NCI-H524 treated with DMSO at 0.1 percent for 48 hours (cell line): ENCODE measurements around the gene OGT.
"Not testable (repeated sequence)": the region's sequence is repeated elsewhere in the genome, so short reads cannot be mapped to it uniquely, and the experiment has no call there.

ENCODE experiments used
- DNase-seq: peaks from one replicate; lab custom pipeline; 2025; lab: John Stamatoyannopoulos, UW

OGT gene

DNA sequence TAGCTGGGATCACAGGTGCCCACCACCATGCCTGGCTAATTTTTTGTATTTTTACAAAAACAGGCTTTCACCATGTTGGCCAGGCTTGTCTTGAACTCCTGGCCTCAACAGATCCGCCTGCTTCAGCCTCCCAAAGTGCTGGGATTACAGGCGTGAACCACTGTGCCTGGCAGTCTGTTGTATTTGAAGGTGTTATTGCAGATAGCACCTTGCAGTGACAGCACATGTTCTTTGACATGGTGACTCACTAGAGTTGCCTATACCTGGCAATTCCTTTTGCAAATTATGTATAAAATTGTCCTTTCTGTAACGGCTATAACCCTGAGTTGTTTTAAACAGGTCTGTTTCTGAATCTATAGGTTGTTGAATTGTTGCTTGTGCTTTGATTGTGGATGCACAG lies 7.9 kb downstream of the OGT start:
- no peak for DNase-seq

DNA sequence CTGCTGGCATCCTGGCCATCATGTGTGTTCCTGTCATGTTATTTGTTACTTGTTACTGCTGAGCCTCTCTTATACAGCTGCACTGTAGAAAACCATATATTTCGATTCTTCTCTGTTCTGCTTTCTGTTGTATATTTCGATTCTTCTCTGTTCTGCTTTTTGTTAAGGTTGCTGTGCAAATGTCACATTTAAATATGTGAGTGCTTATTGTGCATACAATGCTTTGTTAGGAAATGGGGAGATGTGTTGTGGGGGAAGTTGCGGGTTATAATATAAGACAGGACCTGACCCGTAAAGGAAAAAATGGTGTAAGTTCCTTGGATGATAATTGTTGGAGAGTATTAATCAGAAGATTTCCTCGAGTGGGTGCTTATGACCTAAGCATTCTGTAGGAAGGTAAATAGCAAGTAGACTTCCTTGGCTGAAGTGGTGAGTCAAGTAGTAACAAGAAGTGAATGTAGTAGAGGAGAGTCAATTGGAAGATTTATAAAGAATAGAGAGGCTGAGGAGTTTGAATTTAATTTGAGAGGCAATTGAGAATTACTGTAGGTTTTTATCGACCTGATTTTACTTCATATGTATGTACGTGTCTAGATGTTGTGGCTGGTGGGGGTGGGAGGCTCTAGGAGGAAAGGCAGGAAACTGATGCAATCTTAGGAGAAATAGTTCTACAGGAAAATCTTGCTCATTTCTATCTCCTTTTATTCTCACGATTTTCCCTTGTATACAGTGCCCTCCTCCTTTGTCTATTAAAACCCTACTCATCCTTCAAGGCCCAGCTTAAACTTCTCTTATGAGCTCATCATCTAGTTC lies 8.5 kb downstream of the OGT start:
- DNase-seq = no peak

DNA sequence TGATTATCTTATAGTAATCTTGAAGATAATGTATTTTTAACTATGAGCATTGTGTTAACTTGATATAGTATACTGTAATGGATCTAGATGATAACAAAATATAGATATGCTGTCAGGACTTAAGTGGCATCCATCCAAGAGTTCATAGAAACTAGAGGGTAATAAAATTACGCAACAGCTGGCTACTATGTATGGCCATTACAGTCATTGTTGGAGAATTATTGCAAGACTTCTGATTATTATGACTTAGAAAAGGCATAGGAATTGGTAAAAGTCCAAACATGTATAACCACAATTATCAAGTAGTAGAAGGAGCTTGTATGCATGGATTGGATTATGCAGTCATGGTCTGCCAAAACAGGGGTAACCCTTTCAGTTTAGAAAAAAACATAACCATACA lies 9.5 kb downstream of the OGT start:
- no peak for DNase-seq

DNA sequence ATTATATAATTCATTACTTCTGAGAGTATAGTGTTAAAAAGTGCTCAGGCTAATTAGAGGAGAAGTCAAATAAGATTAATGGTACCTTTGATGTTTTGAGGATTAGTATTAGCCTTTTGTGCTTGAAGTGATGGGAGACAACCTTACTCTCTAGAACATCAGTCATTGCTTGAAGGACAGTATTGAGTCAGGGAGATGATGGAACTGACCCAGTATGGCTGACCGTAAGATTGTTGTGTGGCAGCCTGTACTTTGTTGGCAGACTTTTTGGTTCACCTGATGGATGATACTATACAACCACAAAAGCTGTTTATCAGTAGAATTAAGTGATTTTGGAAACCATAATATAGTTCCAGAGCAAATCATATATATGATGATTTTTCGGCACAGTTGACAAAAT lies 9.9 kb downstream of the OGT start:
- no peak for DNase-seq

DNA sequence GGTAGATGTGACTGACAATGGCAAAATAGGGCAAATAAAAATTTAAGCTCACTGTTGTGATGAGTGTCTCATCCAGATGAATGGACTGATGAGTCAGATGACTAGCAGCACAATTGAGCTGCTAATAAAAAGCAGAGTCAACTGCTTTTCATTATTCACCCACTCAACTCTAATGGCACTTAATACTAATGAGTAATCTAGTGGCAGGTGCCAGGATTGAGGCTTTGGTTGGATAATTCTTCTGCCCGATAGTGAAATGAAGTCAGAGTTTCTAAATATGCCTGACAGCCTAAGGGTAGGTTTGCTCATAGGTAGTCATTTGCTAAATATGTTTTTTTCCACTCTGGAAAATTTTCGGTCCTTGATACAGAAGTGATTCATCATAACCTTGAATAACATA lies 10.4 kb downstream of the OGT start:
- no peak for DNase-seq

DNA sequence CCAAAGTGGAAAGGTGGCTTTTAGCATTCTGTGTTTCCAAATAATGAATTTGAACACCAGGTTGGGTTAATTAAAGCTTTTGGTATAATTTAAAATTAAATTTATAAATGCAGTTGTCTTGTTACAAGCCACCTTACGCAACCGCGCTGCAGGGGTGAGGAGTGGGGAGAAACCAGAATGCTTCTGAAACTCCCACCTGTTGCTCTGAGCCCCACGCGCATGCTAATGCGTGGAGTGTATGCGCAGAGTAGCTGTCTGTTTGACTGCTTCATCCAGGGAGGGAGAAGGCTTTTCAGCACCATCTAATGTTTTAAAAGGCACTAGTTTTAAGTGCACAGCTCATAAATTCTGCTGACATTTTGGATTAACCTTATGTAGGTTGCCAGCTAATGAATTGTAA lies 12.5 kb downstream of the OGT start:
- no peak for DNase-seq

DNA sequence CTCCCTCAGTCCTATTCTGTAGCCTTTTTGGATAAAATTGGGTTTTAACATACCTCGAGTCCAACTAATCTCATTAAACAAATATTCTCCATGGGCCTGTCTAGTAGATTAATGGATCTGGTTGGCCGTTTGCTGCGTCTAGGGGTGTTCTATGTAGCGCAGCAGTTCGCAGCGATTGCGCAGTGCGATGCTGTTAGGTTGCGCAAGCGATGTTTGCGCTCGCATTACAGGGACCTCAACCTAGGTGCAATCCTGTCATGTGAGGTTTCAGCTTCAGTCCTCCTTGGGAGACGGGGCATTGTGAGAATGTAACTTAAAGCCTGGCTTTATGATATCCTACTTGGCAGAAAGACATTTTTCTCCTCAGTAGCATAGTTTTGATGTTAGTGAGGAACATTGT lies 14.0 kb downstream of the OGT start:
- DNase-seq = no peak

DNA sequence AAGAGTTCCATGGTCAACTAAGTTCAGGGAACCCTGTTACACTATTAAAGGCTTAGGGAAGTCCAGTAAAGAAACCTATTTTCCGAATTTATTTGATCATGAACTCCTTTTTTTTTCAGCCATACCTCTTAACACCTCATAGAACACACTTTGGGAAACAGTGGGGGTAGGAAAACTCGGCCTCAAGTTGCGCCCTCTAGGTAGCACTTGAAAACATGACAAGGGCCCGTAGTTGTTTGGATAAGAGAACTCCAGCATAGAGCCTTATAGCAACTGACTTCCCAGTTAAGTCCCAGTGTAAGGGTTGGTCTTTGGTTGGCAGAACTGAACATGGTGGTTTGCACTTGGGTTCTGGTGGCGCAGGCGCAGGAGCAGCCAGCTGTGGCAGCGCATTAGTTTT lies 14.4 kb downstream of the OGT start:
- no peak for DNase-seq

DNA sequence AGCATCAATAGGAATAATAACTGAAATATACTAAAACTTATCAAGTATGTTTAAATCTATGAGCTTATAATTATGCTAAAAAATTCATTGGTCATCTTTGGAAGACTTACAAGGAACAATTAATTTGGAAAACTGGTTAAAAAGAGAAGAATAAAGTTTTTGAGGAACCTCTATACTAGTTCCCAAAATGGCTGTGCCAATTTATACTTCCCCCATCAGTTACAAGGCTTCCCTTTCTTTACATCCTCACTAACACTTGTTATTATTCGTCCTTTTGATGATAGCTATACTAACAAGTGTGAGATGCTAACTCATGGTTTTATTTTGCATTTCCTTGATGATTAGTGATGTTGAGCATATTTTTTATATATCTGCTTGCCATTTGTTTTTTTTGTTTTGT lies 17.1 kb downstream of the OGT start:
- no peak for DNase-seq

DNA sequence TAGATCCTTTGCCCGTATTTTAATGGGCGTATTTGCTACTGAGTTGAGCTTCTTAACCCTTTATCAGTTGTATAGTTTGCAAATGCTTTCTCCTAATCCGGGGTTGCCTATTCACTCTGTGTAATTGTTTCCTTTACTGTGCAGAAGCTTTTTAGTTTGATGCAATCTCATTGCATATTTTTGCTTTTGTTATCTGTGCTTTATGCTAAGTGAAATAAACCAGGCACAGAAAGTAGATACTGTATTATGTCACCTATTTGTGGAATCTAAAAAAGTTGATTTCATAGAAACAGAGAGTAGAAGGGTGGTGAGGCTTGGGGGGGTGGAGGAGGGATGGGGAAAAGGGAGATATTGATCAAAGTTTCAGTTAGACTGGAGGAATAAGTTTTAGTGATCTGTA lies 17.7 kb downstream of the OGT start:
- DNase-seq = no peak

DNA sequence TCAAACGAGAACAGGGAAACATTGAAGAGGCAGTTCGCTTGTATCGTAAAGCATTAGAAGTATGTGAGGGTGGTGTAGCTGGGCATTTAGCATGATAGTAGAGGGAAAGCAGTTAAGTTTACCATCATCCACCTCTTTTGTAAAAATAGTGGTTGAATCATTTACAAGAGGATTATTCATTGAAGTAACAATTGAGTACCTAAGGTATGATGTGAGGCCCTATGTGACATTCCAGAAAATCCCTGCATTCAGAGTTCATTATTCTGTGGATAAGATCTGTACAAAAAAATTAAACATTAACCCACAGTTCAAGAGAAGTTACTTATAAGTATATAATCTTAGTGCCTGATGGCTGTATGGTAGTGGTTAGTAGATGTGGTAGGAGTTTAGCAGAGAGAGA lies 23.1 kb downstream of the OGT start:
- no peak for DNase-seq

DNA sequence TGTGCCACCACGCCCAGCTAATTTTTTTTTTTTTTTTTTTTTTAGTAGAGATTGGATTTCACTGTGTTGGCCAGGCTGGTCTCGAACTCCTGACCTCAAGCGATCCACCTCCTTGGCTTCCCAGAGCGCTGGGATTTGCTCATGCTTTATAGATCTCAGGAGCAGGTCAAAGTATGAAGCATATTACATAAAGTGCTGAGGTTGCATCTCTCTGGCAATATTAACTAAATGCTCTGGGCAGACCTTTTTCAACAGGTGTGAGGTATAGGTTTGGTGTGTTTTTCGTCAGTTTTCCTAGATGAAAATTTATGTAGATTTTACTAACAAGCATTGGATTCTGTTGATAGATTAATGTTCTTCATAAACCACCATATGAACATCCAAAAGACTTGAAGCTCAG lies 26.0 kb downstream of the OGT start:
- no peak for DNase-seq

DNA sequence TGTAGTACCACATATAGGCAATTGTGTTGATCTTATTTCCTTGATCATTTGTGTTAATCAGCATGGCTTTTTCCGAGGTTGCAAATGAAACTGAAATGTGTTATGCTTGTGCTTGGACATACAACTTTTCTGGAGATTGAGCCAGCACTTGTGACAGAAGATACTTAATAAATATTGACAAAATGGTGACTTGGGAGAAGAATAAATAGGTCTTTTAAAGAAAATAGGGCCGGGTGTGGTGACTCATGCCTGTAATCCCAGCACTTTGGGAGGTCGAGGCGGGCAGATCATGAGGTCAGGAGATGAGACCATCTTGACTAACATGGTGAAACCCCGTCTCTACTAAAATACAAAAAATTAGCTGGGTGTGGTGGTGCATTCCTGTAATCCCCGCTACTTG lies 26.9 kb downstream of the OGT start:
- not testable (repeated sequence) for DNase-seq

DNA sequence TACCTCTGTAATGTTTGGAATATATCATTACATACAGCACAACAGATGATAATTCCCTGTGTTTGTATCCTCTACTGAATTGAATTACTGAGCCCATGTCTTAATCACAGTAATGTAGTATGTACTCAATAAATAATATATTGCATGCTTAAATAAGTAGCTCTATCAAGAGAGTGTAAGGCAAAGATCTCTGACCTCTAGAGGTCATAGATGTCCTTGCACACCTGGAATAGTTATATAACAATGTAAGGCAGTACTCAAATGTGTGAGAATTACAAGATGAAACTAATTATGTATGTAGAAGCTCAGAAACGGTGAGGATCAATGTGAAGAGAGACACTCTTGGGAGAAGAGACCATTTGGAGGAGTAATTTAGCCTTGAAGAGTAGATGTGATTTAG lies 31.0 kb downstream of the OGT start:
- DNase-seq = no peak

DNA sequence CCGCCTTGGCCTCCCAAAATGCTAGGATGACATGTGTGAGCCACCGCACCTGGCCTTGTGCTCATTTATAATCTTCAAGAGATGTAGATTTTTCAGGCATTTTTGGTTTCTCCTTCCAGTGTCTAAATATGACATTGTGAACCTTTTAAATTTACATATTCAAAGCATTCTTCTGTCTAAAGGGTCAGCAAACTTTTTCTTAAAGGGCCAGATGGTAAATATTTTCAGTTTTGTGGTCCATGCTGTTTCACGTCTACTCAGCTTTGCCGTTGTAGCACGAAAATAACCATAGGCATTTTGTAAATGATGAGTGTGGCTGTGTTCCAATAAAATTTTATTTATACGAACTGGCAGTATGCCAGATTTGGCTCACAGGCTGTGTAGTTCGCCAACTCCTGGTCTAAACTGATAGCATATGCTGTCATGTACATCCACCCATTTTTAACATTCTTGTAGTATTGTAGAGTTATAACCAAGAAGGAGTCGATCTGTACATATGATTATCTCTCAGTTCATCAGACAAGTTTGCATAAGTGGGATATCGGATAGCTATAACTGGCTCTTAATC lies 32.7 kb downstream of the OGT start:
- DNase-seq = no peak

DNA sequence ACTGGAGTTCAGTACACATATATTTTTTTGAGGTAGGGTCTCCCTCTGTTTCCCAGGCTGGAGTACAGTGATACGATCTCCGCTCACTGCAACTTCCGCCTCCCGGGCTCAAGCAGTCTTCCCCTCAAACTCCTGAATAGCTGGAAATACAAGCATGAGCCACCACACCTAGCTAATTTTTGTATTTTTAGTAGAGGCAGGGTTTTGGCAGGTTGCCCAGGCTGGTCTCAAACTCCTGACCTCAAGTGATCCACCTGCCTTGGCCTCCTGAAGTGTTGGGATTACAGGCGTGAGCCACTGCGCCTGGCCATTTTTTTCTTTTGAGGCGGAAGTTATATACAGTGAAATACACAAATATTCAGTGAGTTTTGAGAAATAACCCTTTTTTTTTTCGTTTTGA lies 38.5 kb downstream of the OGT start:
- DNase-seq = not testable (repeated sequence)

DNA sequence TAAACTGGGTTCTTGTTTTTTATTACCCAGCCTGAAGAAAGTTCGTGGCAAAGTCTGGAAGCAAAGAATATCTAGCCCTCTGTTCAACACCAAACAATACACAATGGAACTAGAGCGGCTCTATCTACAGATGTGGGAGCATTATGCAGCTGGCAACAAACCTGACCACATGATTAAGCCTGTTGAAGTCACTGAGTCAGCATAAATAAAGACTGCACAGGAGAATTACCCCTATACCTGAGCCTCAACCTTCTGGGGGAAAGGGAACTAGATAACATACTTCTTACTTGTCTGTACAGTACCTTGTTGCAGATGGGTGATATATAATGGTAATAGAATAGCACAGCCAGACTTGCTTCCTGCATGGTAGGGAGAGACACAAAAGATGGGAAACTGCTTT lies 40.7 kb downstream of the OGT start:
- DNase-seq = no peak

DNA sequence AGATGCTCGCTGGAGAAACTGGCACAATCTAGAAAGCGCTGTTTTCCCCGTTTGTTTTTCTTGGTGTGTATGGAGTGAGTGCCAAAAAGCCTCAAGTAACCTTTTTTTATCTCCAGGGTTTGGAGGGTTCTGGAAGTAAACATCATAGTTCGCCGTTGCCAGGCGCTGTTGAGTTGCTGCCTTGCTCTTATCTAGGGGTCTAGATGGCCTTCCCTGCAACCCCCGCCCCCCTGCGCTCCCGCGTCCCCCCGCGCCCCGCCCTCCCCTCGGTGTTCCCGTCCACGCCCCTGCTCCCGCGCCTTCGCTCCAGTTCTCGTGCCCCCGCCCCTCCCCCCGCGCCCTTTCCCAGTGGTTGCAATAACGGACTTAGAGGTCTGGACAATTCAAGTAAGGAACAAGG lies 44.8 kb downstream of the OGT start:
- DNase-seq = no peak

DNA sequence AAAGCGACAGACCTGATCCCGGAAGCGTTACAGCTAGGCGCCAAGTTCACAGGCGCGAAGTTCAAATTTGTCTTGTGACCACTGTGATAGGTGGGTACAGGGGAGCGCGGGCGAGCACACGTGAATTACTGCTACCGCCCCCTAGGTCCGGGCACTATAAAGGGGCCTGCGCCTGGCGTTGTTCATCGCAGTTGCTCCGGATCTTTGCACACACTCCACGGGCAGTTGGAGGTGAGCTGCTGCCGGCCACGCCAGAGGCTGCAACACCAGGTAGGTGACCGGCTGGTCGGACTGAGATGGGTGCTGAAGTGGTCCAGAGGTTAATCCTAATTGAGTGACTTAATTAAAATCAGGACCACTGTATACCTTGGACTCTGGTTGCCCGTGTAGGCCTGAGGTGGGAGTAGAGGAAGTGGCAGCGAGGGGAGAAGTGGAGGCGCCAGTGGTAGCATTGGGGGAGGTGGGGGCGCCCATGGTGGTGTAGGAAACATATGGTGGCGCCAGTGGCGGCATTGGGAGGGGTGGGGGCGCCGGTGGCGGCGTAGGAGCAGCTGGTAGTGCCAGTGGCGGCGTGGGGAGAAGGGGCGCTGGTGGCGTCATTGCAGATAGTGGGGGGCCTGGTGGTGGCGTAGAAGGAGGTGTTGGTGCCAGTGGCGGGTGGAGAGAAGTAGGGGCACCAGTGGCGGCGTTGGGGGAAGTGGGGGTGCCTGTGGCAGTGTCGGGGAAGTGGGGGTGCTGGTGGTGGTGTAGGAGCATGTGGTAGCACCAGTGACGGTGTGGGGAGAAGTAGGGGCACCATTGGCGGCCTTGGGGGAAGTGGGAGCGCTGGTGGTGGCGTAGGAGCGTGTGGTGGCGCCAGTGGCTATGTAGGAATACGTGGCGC lies 45.6 kb downstream of the OGT start, which contains the start of gene GCNA:
GCNA (plus strand) TSS at position 185 of the 883 bp plus-strand sequence. CDS start 2,385 bp downstream, outside the sequence.
- no peak for DNase-seq

DNA sequence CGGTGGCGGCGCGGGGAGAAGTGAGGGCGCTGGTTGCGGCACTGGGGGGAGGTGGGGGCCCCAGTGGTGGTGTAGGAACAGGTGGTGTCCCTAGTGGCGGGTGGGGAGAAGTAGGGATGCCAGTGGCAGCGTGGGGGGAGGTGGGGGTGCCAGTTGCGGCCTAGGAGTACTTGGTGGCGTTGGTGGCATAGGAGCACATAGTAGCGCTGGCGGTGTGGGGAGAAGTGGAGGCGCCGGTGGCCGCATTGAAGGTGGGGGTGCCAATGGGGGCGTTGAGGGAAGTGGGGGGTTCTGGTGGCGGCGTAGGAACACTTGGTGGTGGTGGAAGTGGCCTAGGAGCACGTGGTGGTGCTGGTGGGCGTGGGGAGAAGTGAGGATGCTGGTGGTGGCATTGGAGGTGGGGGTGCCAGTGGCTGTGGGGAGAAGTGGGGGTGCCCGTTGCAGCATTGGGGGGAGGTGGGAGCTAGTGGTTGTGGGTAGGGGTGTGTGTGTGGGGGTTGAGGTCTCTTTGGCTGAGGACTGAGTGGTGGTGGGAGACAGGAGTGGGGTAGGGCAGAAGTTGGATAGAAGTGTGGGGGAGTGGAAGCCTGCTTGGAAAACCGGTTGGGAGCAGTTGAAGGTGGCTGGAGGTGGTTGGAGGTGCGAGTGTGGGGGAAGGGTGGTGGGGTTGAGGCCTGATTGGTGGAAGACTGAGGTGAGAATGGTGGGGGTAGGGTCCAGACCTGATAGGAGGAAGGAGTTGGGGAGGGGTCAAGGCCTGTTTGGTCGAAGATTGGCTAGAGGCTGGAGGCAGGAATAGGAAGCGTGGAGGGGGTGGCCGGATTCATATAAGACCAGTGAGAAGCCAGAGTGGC lies 46.5 kb downstream of the OGT start:
- no peak for DNase-seq

DNA sequence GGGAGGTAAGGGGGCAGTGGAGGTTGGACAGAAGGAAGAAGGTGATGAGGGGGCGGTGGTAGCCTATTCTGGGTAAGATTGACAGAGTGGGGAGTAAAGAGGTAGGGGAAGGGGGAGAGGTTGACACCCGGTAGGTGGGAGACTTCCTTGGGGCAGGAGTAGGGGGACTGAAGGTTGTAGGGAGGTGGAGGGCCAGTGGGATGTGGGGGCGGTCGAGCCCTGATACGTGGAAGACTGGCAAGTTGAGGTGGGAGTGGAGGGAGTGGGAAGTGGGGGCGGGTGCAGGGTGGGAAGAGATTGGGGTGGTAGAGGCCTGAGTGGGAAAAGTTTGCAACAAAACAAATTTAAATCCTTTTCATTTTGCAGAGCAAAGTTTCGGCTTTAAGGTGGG lies 47.1 kb downstream of the OGT start:
- no peak for DNase-seq

DNA sequence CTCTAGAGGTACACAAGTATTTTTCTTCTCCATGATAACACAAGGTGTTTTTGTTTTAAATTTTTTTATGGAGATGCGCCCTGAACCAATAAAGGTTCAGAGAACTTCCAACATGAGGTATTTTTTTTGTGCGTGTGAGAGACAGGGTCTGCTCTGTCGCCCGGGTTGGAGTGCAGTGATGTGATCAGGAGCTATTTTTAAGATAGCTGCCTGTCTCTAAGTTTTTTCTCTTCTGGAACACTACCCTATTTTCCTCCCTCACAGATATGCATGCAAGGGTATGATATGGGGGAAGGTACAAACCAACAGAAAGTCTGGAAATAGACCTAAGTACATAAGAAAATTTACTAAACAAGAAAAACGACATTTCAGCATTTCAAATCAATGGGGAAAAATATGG lies 48.3 kb downstream of the OGT start:
- DNase-seq = no peak
